K562 (cell line): ENCODE data around the gene MAPKAPK3. TPM values are rescaled to one million over a fixed set of nuclear protein-coding genes. Genes with fewer than 3 reads are reported as not detected.

ENCODE experiments used
- BHLHE40 ChIP-seq: IDR thresholded peaks from 2 replicates; pipeline ENCODE4 v1.6.1; 2011; ENCODE audit warnings: low read length, improper control_type of control experiment
- EGR1 ChIP-seq: fragments of 450-650 bp; conservative IDR thresholded peaks from 2 replicates; pipeline ENCODE4 v1.6.1; 2017; ENCODE audit warnings: mild to moderate bottlenecking
- FOXJ2 ChIP-seq: fragments of 200-800 bp; sonication (Bioruptor generic); IDR thresholded peaks from 2 replicates; pipeline ENCODE4 v1.6.1; 2016; ENCODE audit warnings: missing genetic modification characterization, missing compliant biosample characterization
- KLF6 ChIP-seq: fragments of 250-450 bp; sonication (Bioruptor Pico); IDR thresholded peaks from 2 replicates; pipeline ENCODE4 v1.4.0; 2020; ENCODE audit warnings: mild to moderate bottlenecking, moderate library complexity, borderline replicate concordance
- MBD2 ChIP-seq: sonication (generic); IDR thresholded peaks from 2 replicates; pipeline ENCODE4 v1.6.1; 2016; ENCODE audit warnings: low read depth, borderline replicate concordance
- NFATC3 ChIP-seq: fragments of 450-650 bp; IDR thresholded peaks from 2 replicates; pipeline ENCODE4 v1.6.1; 2017; ENCODE audit warnings: mild to moderate bottlenecking
- RBM15 ChIP-seq: fragments of 200-400 bp; formaldehyde crosslinking; IDR thresholded peaks from 2 replicates; pipeline ENCODE4 v1.6.1; 2018; ENCODE audit warnings: mild to moderate bottlenecking, low read length, moderate library complexity; ENCODE audit not compliant: insufficient read depth
- RCOR1 ChIP-seq, 2 experiments: IDR thresholded peaks; 2 replicates each; pipeline ENCODE4 v1.6.1; 2012; ENCODE audit warnings: low read depth in 2 of 2, low read length in 2 of 2, borderline replicate concordance in 1 of 2, improper control_type of control experiment in 1 of 2
- SMARCA5 ChIP-seq: fragments of 450-650 bp; IDR thresholded peaks from 2 replicates; pipeline ENCODE4 v1.6.1; 2016
- TGIF2 ChIP-seq: sonication (generic); formaldehyde crosslinking; IDR thresholded peaks from 2 replicates; pipeline ENCODE4 v1.8.1; 2022; ENCODE audit warnings: mild to moderate bottlenecking, missing genetic modification reagents, moderate library complexity
- YY1 ChIP-seq, 3 experiments: IDR thresholded peaks; 2 replicates each; pipeline ENCODE4 v1.6.1; 2011; ENCODE audit warnings: low read length in 2 of 3, mild to moderate bottlenecking in 2 of 3, moderate library complexity in 2 of 3, borderline replicate concordance in 1 of 3, control low read depth in 1 of 3, low read depth in 1 of 3; ENCODE audit not compliant: insufficient read depth in 3 of 3, insufficient replicate concordance in 2 of 3, control insufficient read depth in 1 of 3, insufficient read length in 1 of 3; ENCODE audit errors: extremely low read depth in 1 of 3
- ZC3H11A ChIP-seq: IDR thresholded peaks from 2 replicates; pipeline ENCODE4 v1.6.1; 2012; ENCODE audit warnings: low read depth, low read length, improper control_type of control experiment
- ZNF41 ChIP-seq: fragments of 250-450 bp; sonication (Bioruptor Pico); conservative IDR thresholded peaks from 2 replicates; pipeline ENCODE4 v1.4.0; 2020; ENCODE audit warnings: mild to moderate bottlenecking
- ZNF707 ChIP-seq: fragments of 250-450 bp; sonication (Bioruptor Pico); conservative IDR thresholded peaks from 2 replicates; pipeline ENCODE4 v1.8.0; 2022; ENCODE audit warnings: inconsistent platforms, mild to moderate bottlenecking, moderate library complexity
- ZNF77 ChIP-seq: fragments of 250-450 bp; sonication (Bioruptor Pico); IDR thresholded peaks from 2 replicates; pipeline ENCODE4 v1.5.0; 2020
- polyA plus RNA-seq, 8 experiments: library from polyadenylated mRNA; depleted of rRNA in 4 of 8; stranded (reverse) in 5 of 8; unstranded in 3 of 8; fragments of >200 nt; fragmentation: Nextera tagmentation in 2 of 8; fragmentation: Illumina TruSeq in 1 of 8; extraction: Ambion mirVana in 2 of 8; extraction: Trizol in 1 of 8; gene quantifications; 2 replicates each; pipeline versions ENCODE4 v1.2.1 to v1.2.3, GENCODE V29; 2011 to 2014; ENCODE audit warnings: inconsistent platforms in 1 of 8, missing spikeins in 1 of 8
- total RNA-seq, 7 experiments: library from RNA; depleted of rRNA in 6 of 7; stranded (reverse); fragments of >200 nt in 6 of 7; fragmentation: Illumina TruSeq in 2 of 7; extraction: Trizol in 2 of 7; gene quantifications; 2 replicates each; pipeline versions ENCODE4 v1.2.1 to v1.2.3, GENCODE V29; 2011 to 2021; ENCODE audit warnings: low replicate concordance in 1 of 7
- TF ChIP-seq, protein P1 (sequence below): sonication (generic); formaldehyde crosslinking; IDR thresholded peaks from 2 replicates; pipeline ENCODE4 v1.8.0; 2022; ENCODE audit warnings: mild to moderate bottlenecking, low read depth, missing genetic modification reagents
- TF ChIP-seq, protein P2 (sequence below): fragments of 250-450 bp; sonication (Bioruptor Pico); IDR thresholded peaks from 2 replicates; pipeline ENCODE4 v1.4.0; 2020; ENCODE audit warnings: mild to moderate bottlenecking, moderate library complexity
- TF ChIP-seq, protein P3 (sequence below): fragments of 250-450 bp; sonication (Bioruptor Pico); IDR thresholded peaks from 2 replicates; pipeline ENCODE4 v1.4.0; 2020; ENCODE audit warnings: mild to moderate bottlenecking
- TF ChIP-seq, protein P4 (sequence below): fragments of 450-650 bp; IDR thresholded peaks from 2 replicates; pipeline ENCODE4 v1.6.1; 2016; ENCODE audit warnings: antibody characterized with exemption

Gene MAPKAPK3
- total and polyA plus RNA-seq, 9 of the 15 experiments (the other 6 are each of a cell fraction or from before 2014, with no cell fraction given) = 8.0 to 56.4 (median 41.2) TPM

DNA sequence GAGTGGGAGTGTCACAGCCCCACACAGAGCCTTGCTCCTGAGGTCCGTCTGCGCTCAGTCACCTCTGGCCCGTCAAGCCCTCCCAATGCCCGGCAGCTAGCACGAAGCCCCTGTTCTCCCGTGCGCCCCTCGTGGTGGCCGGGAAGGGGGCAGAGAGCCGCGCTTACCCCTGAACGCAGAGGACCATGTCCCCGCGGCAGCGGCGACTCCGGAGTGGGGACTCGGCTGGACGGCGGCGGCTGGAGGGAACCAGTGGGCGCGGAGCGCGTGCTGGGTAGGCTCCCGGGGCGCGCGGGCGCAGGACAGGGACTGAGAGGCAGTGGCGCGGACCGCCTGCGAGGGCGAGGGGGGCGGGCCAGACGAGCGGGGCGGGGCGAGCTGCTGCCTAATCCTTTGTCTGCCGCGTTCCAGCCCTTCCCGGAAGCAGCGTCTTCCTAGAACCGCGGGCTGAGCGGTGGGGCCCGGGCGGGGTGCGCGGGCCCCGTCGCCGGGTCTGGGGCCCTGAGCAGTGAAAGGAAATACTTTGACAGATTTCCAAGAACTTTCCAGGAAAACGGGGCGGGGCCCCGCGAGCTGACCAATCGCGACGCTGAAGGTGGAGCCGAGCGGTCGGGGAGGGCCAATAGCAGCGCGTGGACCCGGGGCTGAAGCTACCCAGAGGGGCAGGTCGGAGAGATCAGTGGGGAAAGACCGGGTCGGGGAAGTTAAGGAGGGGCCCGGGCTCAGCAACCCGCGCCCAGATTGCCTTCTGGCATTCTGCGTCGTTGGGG, 5.3 kb upstream of the MAPKAPK3 start, which contains the start of gene CISH (continued):
- TF ChIP-seq KLF6 (CRISPR knock-in tag) (no peak), ZC3H11A (no peak), NFATC3 (no peak), RBM15 (no peak), ZNF41 (CRISPR knock-in tag) (no peak), ZNF77 (no peak), FOXJ2 (no peak), ZNF707 (CRISPR knock-in tag) (no peak), RCOR1 (IDR thresholded peaks at IDR 0.05; ENCODE audit: borderline replicate concordance in 1 of 2, low read depth in 2 of 2, low read length in 2 of 2) (peak; percentile 6 to 78; a peak in 1 of 4 replicates), EGR1 (peak; percentile 60), BHLHE40 (peak; percentile 11; the same call in 1 of the 2 replicates), TGIF2 (CRISPR knock-in tag) (no peak), SMARCA5 (no peak), YY1 (IDR thresholded peaks at IDR 0.05; ENCODE audit: borderline replicate concordance in 1 of 3, control insufficient read depth in 1 of 3, extremely low read depth in 1 of 3, insufficient read depth in 3 of 3, insufficient read length in 1 of 3, insufficient replicate concordance in 2 of 3, low read depth in 1 of 3, low read length in 2 of 3) (peak in 1 of 3 experiments; percentile 26), MBD2 (peak; percentile 58; the same call in 1 of the 2 replicates)
- TF ChIP-seq, protein P1, sequence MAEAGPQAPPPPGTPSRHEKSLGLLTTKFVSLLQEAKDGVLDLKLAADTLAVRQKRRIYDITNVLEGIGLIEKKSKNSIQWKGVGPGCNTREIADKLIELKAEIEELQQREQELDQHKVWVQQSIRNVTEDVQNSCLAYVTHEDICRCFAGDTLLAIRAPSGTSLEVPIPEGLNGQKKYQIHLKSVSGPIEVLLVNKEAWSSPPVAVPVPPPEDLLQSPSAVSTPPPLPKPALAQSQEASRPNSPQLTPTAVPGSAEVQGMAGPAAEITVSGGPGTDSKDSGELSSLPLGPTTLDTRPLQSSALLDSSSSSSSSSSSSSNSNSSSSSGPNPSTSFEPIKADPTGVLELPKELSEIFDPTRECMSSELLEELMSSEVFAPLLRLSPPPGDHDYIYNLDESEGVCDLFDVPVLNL (CRISPR knock-in tag) = no peak
- TF ChIP-seq, protein P2, sequence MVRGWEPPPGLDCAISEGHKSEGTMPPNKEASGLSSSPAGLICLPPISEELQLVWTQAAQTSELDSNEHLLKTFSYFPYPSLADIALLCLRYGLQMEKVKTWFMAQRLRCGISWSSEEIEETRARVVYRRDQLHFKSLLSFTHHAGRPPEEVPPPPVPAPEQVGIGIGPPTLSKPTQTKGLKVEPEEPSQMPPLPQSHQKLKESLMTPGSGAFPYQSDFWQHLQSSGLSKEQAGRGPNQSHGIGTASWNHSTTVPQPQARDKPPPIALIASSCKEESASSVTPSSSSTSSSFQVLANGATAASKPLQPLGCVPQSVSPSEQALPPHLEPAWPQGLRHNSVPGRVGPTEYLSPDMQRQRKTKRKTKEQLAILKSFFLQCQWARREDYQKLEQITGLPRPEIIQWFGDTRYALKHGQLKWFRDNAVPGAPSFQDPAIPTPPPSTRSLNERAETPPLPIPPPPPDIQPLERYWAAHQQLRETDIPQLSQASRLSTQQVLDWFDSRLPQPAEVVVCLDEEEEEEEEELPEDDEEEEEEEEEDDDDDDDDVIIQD (CRISPR knock-in tag) = no peak
- TF ChIP-seq, protein P3, sequence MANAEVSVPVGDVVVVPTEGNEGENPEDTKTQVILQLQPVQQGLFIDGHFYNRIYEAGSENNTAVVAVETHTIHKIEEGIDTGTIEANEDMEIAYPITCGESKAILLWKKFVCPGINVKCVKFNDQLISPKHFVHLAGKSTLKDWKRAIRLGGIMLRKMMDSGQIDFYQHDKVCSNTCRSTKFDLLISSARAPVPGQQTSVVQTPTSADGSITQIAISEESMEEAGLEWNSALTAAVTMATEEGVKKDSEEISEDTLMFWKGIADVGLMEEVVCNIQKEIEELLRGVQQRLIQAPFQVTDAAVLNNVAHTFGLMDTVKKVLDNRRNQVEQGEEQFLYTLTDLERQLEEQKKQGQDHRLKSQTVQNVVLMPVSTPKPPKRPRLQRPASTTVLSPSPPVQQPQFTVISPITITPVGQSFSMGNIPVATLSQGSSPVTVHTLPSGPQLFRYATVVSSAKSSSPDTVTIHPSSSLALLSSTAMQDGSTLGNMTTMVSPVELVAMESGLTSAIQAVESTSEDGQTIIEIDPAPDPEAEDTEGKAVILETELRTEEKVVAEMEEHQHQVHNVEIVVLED = no peak
- TF ChIP-seq, protein P4, sequence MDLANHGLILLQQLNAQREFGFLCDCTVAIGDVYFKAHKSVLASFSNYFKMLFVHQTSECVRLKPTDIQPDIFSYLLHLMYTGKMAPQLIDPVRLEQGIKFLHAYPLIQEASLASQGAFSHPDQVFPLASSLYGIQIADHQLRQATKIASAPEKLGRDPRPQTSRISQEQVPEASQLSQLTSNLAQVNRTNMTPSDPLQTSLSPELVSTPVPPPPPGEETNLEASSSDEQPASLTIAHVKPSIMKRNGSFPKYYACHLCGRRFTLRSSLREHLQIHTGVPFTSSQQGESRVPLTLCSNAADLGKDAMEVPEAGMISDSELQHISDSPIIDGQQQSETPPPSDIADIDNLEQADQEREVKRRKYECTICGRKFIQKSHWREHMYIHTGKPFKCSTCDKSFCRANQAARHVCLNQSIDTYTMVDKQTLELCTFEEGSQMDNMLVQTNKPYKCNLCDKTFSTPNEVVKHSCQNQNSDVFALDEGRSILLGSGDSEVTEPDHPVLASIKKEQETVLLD = 0 out of 2 replicates have a peak, but pooled peaks have one; percentile 43
